ENCODE data around the gene CTIF.

- TF ChIP-seq YY1 (IDR thresholded peaks at IDR 0.05; ENCODE audit: low read depth) (no peak), MAX (IDR thresholded peaks at IDR 0.05) (no peak), ZBTB7A (IDR thresholded peaks at IDR 0.05; ENCODE audit: low read depth) (no peak), CREB1 (IDR thresholded peaks at IDR 0.05; ENCODE audit: low read depth) (no peak), CEBPB (IDR thresholded peaks at IDR 0.05) (no peak), TCF12 (IDR thresholded peaks at IDR 0.05; ENCODE audit: low read depth) (no peak), FOXM1 (IDR thresholded peaks at IDR 0.05; ENCODE audit: borderline replicate concordance, low read depth) (no peak), TEAD4 (IDR thresholded peaks at IDR 0.05) (no peak), TAF1 (IDR thresholded peaks at IDR 0.05; ENCODE audit: low read depth) (no peak), EGR1 (IDR thresholded peaks at IDR 0.05) (no peak), EP300 (IDR thresholded peaks at IDR 0.05; ENCODE audit: borderline replicate concordance) (no peak)
Observed at GRCh38 chr18:48674758-48675351, 136.0 kb downstream of the CTIF start.
